Measurements from ENCODE around the gene RWDD3. TPM values are rescaled to one million over a fixed set of nuclear protein-coding genes. Genes with fewer than 3 reads are reported as not detected.

Gene RWDD3
- total RNA-seq, 1 experiment from 2014 or later: 11.3 TPM

GRCh38 chr1:95282518-95282895 lies 48.5 kb downstream of the RWDD3 start:
- Histone ChIP-seq H3K4me2 (no peak overlapping the region), H3K4me1 (replicated peaks; ENCODE audit: insufficient read depth) (no peaks in the 10 kb centered on the region), H3F3A (ENCODE audit: insufficient read depth, low read depth) (no peaks in the 10 kb centered on the region), H2AFZ (no peak overlapping the region), H3K4me3 (no peak overlapping the region), H3K79me2 (ENCODE audit: low read depth) (no peaks in the 10 kb centered on the region), H4K20me1 (ENCODE audit: insufficient read depth) (no peaks in the 10 kb centered on the region), H3K36me3 (ENCODE audit: low read depth) (no peaks in the 10 kb centered on the region), H3K27me3 (ENCODE audit: insufficient read depth, low read depth) (no peaks in the 10 kb centered on the region), H3K9me2 (ENCODE audit: insufficient read depth) (peaks cover 10% of the 10 kb centered on the region; the same call in 1 of the 2 replicates), H3K27ac (no peak overlapping the region), H3K9me3 (ENCODE audit: insufficient read depth, low read depth) (no peaks in the 10 kb centered on the region)
- POLR2A ChIA-PET (ENCODE audit: unreplicated experiment): no interaction called here
- TF ChIP-seq, protein P1, sequence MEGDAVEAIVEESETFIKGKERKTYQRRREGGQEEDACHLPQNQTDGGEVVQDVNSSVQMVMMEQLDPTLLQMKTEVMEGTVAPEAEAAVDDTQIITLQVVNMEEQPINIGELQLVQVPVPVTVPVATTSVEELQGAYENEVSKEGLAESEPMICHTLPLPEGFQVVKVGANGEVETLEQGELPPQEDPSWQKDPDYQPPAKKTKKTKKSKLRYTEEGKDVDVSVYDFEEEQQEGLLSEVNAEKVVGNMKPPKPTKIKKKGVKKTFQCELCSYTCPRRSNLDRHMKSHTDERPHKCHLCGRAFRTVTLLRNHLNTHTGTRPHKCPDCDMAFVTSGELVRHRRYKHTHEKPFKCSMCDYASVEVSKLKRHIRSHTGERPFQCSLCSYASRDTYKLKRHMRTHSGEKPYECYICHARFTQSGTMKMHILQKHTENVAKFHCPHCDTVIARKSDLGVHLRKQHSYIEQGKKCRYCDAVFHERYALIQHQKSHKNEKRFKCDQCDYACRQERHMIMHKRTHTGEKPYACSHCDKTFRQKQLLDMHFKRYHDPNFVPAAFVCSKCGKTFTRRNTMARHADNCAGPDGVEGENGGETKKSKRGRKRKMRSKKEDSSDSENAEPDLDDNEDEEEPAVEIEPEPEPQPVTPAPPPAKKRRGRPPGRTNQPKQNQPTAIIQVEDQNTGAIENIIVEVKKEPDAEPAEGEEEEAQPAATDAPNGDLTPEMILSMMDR (conservative IDR thresholded peaks at IDR 0.05): no peak
- TF ChIP-seq EZH2 (IDR thresholded peaks at IDR 0.05; ENCODE audit: low read depth): no peak
- no peak for DNase-seq
- BruUV-seq (replicated peaks): no TSS peak
- CTCF ChIA-PET: no interaction called here
- intact Hi-C loops (cut with micrococcal nuclease; ENCODE audit: unreplicated experiment): no loop called here

DNA sequence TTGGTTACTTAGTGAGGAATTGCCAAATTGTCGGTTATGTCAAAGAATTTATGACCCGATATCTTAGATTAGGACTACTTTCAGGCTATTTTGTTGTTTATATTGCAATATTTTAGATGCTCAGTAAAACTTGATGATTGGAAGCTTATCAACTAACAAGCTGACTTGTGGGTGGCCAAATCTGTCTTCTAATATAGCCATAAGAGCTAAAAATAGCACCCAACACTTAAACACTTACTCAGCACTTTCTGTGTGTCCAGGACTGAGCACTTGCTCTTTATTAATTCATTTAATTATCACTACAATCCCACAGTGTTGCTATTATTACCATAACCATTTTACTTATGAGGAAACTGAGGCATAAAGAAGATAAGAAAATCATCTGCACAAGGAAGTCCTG lies 50.4 kb downstream of the RWDD3 start:
- Histone ChIP-seq H4K20me1 (ENCODE audit: insufficient read depth) (no peaks in the 10 kb centered on the region), H3K9me3 (ENCODE audit: insufficient read depth, low read depth) (no peaks in the 10 kb centered on the region), H3K4me1 (replicated peaks; ENCODE audit: insufficient read depth) (no peaks in the 10 kb centered on the region), H3F3A (ENCODE audit: insufficient read depth, low read depth) (no peaks in the 10 kb centered on the region), H3K4me2 (no peak overlapping the region), H3K27me3 (ENCODE audit: insufficient read depth, low read depth) (no peaks in the 10 kb centered on the region), H2AFZ (no peak overlapping the region), H3K36me3 (ENCODE audit: low read depth) (no peaks in the 10 kb centered on the region), H3K27ac (no peak overlapping the region), H3K79me2 (ENCODE audit: low read depth) (no peaks in the 10 kb centered on the region), H3K4me3 (no peak overlapping the region), H3K9me2 (ENCODE audit: insufficient read depth) (peaks cover 10% of the 10 kb centered on the region; the same call in 1 of the 2 replicates)
- ChIA-PET POLR2A (ENCODE audit: unreplicated experiment) (no interaction called here), CTCF (no interaction called here)
- DNase-seq: no peak
- no TSS peak for BruUV-seq (replicated peaks)
- intact Hi-C loops (cut with micrococcal nuclease; ENCODE audit: unreplicated experiment): no loop called here
- no peak for TF ChIP-seq EZH2 (IDR thresholded peaks at IDR 0.05; ENCODE audit: low read depth)
- TF ChIP-seq, protein P1 (conservative IDR thresholded peaks at IDR 0.05): no peak

- Histone ChIP-seq H3K79me2 (ENCODE audit: low read depth) (no peaks in the 10 kb centered on the region), H4K20me1 (ENCODE audit: insufficient read depth) (no peaks in the 10 kb centered on the region), H3K9me2 (ENCODE audit: insufficient read depth) (peaks cover 10% of the 10 kb centered on the region; the same call in 1 of the 2 replicates), H3K4me1 (replicated peaks; ENCODE audit: insufficient read depth) (no peaks in the 10 kb centered on the region), H3K4me3 (no peak overlapping the region), H3F3A (ENCODE audit: insufficient read depth, low read depth) (no peaks in the 10 kb centered on the region), H3K9me3 (ENCODE audit: insufficient read depth, low read depth) (no peaks in the 10 kb centered on the region), H3K27me3 (ENCODE audit: insufficient read depth, low read depth) (no peaks in the 10 kb centered on the region), H3K27ac (no peak overlapping the region), H3K36me3 (ENCODE audit: low read depth) (no peaks in the 10 kb centered on the region), H3K4me2 (no peak overlapping the region), H2AFZ (no peak overlapping the region; the same call in 1 of the 2 replicates)
- no peak for DNase-seq
- BruUV-seq (replicated peaks): no TSS peak
- intact Hi-C loops (cut with micrococcal nuclease; ENCODE audit: unreplicated experiment): no loop called here
- POLR2A ChIA-PET (ENCODE audit: unreplicated experiment): no interaction called here
- TF ChIP-seq, protein P1 (conservative IDR thresholded peaks at IDR 0.05): no peak
- TF ChIP-seq EZH2 (IDR thresholded peaks at IDR 0.05; ENCODE audit: low read depth): no peak
- CTCF ChIA-PET: interaction anchor here (0.7 kb wide), 1 partner anchor 432 kb away, joined by 5 read pairs; no protein-coding TSS in a partner anchor
Measured at GRCh38 chr1:95286479-95286878, 52.5 kb downstream of the RWDD3 start.
